Smooth muscle cell (in vitro differentiated cells): ENCODE results near the gene IDH3A. TPM values are rescaled to one million over a fixed set of nuclear protein-coding genes. Genes with fewer than 3 reads are reported as not detected.

Source experiments
- DNase-seq: peaks from one replicate; lab custom pipeline; 2025; ENCODE audit not compliant: unreplicated experiment; lab: John Stamatoyannopoulos, UW
- H2AFZ ChIP-seq: fragments of 200-600 bp; sonication (generic); 2 replicates; pipeline ENCODE4 v1.6.0; 2016; ENCODE audit warnings: antibody characterized with exemption, low read depth, mild to moderate bottlenecking
- H3F3A ChIP-seq: fragments of 200-600 bp; sonication (generic); 2 replicates; pipeline ENCODE4 v1.6.0; 2017; ENCODE audit warnings: antibody characterized with exemption, low read depth
- H3K27ac ChIP-seq: fragments of 200-600 bp; sonication (generic); 2 replicates; pipeline ENCODE4 v1.5.1; 2016; ENCODE audit warnings: low read depth, mild to moderate bottlenecking
- H3K27me3 ChIP-seq: fragments of 200-600 bp; sonication (generic); 2 replicates; pipeline ENCODE4 v1.6.1; 2016; ENCODE audit warnings: low read depth, mild to moderate bottlenecking
- H3K36me3 ChIP-seq: fragments of 200-600 bp; sonication (generic); 2 replicates; pipeline ENCODE4 v1.5.1; 2016; ENCODE audit warnings: low read depth
- H3K4me1 ChIP-seq: fragments of 200-600 bp; sonication (generic); 2 replicates; pipeline ENCODE4 v1.5.1; 2016; ENCODE audit warnings: low read depth
- H3K4me2 ChIP-seq: fragments of 200-600 bp; sonication (generic); 2 replicates; pipeline ENCODE4 v1.6.0; 2016; ENCODE audit warnings: mild to moderate bottlenecking
- H3K4me3 ChIP-seq: fragments of 200-600 bp; sonication (generic); 2 replicates; pipeline ENCODE4 v1.5.1; 2016; ENCODE audit warnings: mild to moderate bottlenecking
- H3K79me2 ChIP-seq: fragments of 200-600 bp; sonication (generic); 2 replicates; pipeline ENCODE4 v1.6.0; 2016; ENCODE audit warnings: low read depth, mild to moderate bottlenecking
- H3K9ac ChIP-seq: fragments of 200-600 bp; sonication (generic); 2 replicates; pipeline ENCODE4 v1.6.0; 2016; ENCODE audit warnings: low read depth
- H3K9me3 ChIP-seq: fragments of 200-600 bp; sonication (generic); replicated peaks from 2 replicates; pipeline ENCODE4 v1.5.1; 2016; ENCODE audit warnings: low read depth
- H4K20me1 ChIP-seq: fragments of 200-600 bp; sonication (generic); 2 replicates; pipeline ENCODE4 v1.6.0; 2016; ENCODE audit warnings: low read depth
- CTCF ChIP-seq: fragments of 200-600 bp; sonication (generic); IDR thresholded peaks from 2 replicates; pipeline ENCODE4 v1.5.1; 2017; ENCODE audit warnings: borderline replicate concordance, mild to moderate bottlenecking, antibody characterized with exemption; ENCODE audit not compliant: insufficient read depth, poor library complexity, severe bottlenecking
- WGBS: methylation state at CpG from one replicate; pipeline ENCODE4 v1.1.7; 2016; ENCODE audit warnings: low lambda C conversion rate; 5-methylcytosine and 5-hydroxymethylcytosine counted together
- polyA plus RNA-seq: library from polyadenylated mRNA; unstranded; fragments of >200 nt; fragmentation: Nextera tagmentation; extraction: Ambion mirVana; gene quantifications from 2 replicates; pipeline ENCODE4 v1.2.1, GENCODE V29; 2016
- total RNA-seq: library from RNA; depleted of rRNA; stranded (reverse); fragments of >200 nt; gene quantifications from 2 replicates; pipeline ENCODE4 v1.2.3, GENCODE V29; 2014

Gene IDH3A
- total and polyA plus RNA-seq, 2 experiments from 2014 or later: 31.3 to 56.9 TPM

- Histone ChIP-seq H3K27me3 (no peaks in the 10 kb centered on the region), H3K9me3 (no peaks in the 10 kb centered on the region), H3F3A (peaks cover 5% of the 10 kb centered on the region), H4K20me1 (no peaks in the 10 kb centered on the region), H3K4me1 (peaks cover 9% of the 10 kb centered on the region), H3K36me3 (no peaks in the 10 kb centered on the region), H3K79me2 (no peaks in the 10 kb centered on the region), H3K9ac (peak overlapping the region; percentile 37), H2AFZ (no peak overlapping the region), H3K27ac (peak overlapping the region; percentile 69), H3K4me3 (no peak overlapping the region), H3K4me2 (no peak overlapping the region)
- no peak for TF ChIP-seq CTCF
- 78% methylated on average over 9 of the region's 9 CpGs for WGBS
- DNase-seq: no peak
Measured at GRCh38 chr15:78209646-78210348, 60.6 kb downstream of the IDH3A start.

- Histone ChIP-seq H2AFZ (no peak overlapping the region), H3K79me2 (no peaks in the 10 kb centered on the region), H3K9me3 (no peaks in the 10 kb centered on the region), H4K20me1 (no peaks in the 10 kb centered on the region), H3K27ac (peak overlapping the region; percentile 69), H3K36me3 (no peaks in the 10 kb centered on the region), H3K4me1 (peaks cover 9% of the 10 kb centered on the region), H3K4me2 (no peak overlapping the region), H3K9ac (no peak overlapping the region), H3K4me3 (no peak overlapping the region), H3K27me3 (no peaks in the 10 kb centered on the region), H3F3A (peaks cover 5% of the 10 kb centered on the region)
- no peak for TF ChIP-seq CTCF
- WGBS: 76% methylated on average over 5 of the region's 5 CpGs
- DNase-seq: no peak
Measured at GRCh38 chr15:78210349-78210717, 61.2 kb downstream of the IDH3A start.

GRCh38 chr15:78211189-78211921 lies 62.2 kb downstream of the IDH3A start:
- no peak overlapping the region for H3K9ac ChIP-seq
- no peak overlapping the region for H3K27ac ChIP-seq
- no peak overlapping the region for H2AFZ ChIP-seq
- DNase-seq: no peak
- H4K20me1 ChIP-seq: no peaks in the 10 kb centered on the region
- 75% methylated on average over 12 of the region's 12 CpGs for WGBS
- H3K4me3 ChIP-seq: no peak overlapping the region
- peaks cover 6% of the 10 kb centered on the region for H3K4me1 ChIP-seq
- H3K27me3 ChIP-seq: no peaks in the 10 kb centered on the region
- peaks cover 5% of the 10 kb centered on the region for H3F3A ChIP-seq
- TF ChIP-seq CTCF: no peak
- H3K79me2 ChIP-seq: no peaks in the 10 kb centered on the region
- H3K9me3 ChIP-seq: no peaks in the 10 kb centered on the region
- H3K36me3 ChIP-seq: no peaks in the 10 kb centered on the region
- H3K4me2 ChIP-seq: no peak overlapping the region

GRCh38 chr15:78212008-78212407 lies 62.8 kb downstream of the IDH3A start:
- WGBS: 75% methylated on average over 10 of the region's 10 CpGs

More at GRCh38 chr15:78212008-78212407, 62.8 kb downstream of the IDH3A start:
- Histone ChIP-seq H3K9me3 (no peaks in the 10 kb centered on the region), H2AFZ (no peak overlapping the region), H3K27ac (peak overlapping the region; percentile 60), H3K79me2 (no peaks in the 10 kb centered on the region), H3K9ac (no peak overlapping the region), H3K4me1 (peaks cover 4% of the 10 kb centered on the region), H3K36me3 (no peaks in the 10 kb centered on the region), H3F3A (peaks cover 5% of the 10 kb centered on the region), H4K20me1 (no peaks in the 10 kb centered on the region), H3K27me3 (no peaks in the 10 kb centered on the region), H3K4me2 (peak overlapping the region; percentile 72), H3K4me3 (no peak overlapping the region)
- TF ChIP-seq CTCF: no peak
- no peak for DNase-seq
